Metanephros (tissue), 1 donor: ENCODE measurements around the gene CCDC102A. TPM values are rescaled to one million over a fixed set of nuclear protein-coding genes. Genes with fewer than 3 reads are reported as not detected.

ENCODE experiments used
- total RNA-seq: library from RNA; depleted of rRNA; stranded (reverse); fragments of >200 nt; gene quantifications from one replicate; pipeline ENCODE4 v1.2.3, GENCODE V29; 2014

Gene CCDC102A
- 15.4 TPM for total RNA-seq

DNA sequence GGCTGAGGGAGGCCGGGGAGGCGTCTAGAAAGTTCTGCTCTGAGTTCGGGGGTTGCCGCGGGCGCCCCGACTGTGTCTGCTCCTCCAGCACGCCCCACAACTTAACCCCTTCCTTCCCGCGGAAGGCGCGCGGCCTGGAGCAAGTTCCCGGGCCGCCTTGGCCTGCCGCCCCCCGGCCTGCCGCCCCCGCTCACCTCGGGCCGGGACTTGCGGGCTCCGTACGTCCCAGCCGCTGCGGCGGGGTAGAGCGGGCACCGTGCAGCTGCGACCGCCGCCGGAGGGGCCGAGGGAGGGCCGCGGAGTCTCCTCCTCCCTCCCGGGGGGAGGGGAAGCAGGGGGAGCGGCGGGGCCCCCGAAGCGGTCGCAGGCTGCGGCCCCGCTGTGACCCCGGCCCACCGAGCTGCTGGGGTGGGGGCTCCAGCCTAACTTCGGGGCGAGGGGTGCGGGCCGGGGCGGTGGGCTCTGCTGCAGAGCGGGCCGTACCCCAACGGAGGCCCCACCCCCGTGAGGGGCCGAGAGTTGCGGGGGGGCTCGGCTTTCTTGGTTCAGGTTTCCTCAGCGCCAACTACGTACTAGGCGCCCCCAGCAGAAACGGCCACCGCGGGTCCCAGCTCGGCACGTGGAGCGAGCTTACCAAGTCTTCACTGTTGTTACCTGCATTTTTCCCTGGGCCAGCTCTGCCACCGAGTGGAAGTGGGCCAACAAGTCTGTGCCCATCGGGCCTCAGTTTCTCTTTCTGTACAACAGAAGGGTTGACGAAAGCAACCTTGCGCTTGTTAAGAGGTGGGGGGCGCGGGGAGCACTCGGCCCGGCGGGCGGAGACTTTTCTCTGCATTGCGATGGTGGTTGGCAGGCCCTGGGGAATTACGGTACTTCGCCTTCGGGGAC lies at the start of gene CCDC102A:
TSS of gene CCDC102A (minus strand) at position 266 of the 888 bp plus-strand sequence. CDS start 7,394 bp downstream, outside the sequence.

DNA sequence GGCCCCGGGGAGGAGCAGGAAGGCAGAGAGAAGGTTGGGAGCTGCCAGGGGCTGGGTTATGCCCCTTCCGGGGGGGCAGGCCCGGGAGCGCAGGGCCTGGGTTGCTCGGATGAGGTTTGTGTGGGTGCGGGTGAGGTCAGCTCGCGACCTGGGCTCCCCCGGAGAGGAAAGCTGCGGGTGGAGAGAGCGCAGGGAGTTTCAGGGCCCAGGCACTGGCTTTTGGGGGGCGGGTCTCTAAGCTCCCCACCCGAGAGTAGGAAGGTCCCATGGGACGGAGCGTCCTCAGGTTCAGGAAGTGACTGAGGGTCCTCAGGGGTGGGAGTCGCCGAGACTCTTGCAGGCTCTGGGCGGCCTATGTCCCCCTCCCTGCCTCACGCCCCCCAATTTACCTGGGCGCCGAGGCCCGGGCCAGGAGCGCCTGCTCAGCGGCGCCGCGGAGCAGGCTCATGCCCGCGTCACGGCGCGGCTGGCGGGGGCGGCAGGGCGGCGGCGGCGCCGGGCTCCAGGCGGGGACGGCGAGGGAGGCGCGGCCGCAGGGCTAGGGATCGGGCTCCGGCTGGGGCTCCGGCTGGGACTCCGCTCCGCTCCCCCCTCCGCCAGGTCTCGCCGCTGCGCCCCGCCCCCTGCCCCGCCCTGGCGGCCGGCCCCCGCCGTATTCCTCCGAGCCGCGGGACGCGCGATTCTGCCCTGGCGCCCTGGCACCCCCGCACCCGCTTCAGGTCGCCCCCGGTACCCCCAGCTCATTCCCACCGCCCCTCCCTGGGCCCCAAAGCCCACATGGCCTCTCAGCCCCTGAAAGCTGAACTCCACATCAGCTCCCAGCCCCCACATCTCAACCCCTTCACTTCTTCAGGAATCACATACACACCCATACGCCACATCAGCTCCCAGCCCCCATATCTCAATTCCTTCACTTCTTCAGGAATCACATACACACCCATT lies 50.2 kb downstream of the CCDC102A start, which contains the start of gene DOK4:
TSS of gene DOK4 (minus strand) at position 578 of the 942 bp plus-strand sequence. CDS start 6,986 bp downstream, outside the sequence.

DNA sequence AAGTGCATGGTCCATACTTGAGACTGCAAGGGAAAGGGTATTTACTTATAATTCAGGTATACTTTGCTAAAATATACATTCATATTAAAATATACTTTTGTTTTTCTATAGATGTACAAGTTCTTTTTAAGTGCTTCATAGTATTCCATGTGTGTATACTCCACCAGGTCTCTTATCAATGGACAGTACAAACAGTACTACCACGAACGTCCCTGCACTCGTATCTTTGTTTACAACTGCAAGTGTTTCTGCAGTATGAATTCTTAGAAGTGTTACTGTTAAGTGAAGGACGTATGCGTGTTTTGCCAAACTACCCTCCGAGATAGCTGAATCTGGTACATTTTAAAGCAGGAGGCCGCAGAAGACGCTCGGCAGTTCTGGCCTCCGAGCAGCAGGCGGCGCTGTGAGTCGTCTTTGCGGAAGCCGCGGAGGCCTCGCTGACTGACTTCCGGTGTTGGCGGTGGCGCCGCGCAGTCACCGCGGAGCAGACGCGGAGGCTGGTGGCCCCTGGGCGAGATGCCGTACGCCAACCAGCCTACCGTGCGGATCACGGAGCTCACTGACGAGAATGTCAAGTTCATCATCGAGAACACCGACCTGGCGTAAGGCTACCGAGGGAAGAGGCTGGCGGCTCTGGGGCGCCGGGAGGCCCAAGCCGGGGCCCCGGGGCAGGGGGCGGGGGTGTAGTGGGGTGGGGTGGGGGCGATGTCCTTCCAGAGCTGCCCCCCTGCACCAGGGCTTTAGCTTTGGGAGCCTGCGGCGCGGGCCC lies 74.0 kb downstream of the CCDC102A start, which contains the start of gene POLR2C:
TSS of gene POLR2C (plus strand) at position 471 of the 769 bp plus-strand sequence. CDS start at position 517, 46 bp downstream.

Other genes starting within 250 kb of the CCDC102A start
- gene CCL22, start 177.8 kb downstream of the CCDC102A start, total RNA-seq = not detected
- 30.6 TPM for gene CX3CL1, start 164.1 kb downstream of the CCDC102A start, total RNA-seq
- 1.1 TPM for gene CCL17, start 131.8 kb downstream of the CCDC102A start, total RNA-seq
- 47.7 TPM for gene CIAPIN1, start 89.2 kb downstream of the CCDC102A start, total RNA-seq
- 77.0 TPM for gene COQ9, start 89.1 kb downstream of the CCDC102A start, total RNA-seq
- 91.0 TPM for gene POLR2C, start 73.9 kb downstream of the CCDC102A start, total RNA-seq
- gene DOK4, start 50.1 kb downstream of the CCDC102A start, total RNA-seq = 25.6 TPM
- 0.70 TPM for gene ADGRG5, start 6.1 kb upstream of the CCDC102A start, total RNA-seq
- gene ADGRG1, start 92.1 kb upstream of the CCDC102A start, total RNA-seq = 66.2 TPM
- gene ADGRG3, start 131.7 kb upstream of the CCDC102A start, total RNA-seq = 5.0 TPM
- 1.8 TPM for gene DRC7, start 158.2 kb upstream of the CCDC102A start, total RNA-seq
- gene KATNB1, start 199.2 kb upstream of the CCDC102A start, total RNA-seq = 21.7 TPM